RCC 7860 (cell line): Measurements from ENCODE around the gene OTUB2.
A peak's percentile ranks its signal among the peaks of the same experiment; 100 is the strongest.

Source experiments
- DNase-seq: peaks from one replicate; pipeline ENCODE4 v3.0.0-alpha.2; 2015; ENCODE audit warnings: low spot score
- FAIRE-seq: peaks from 2 replicates; lab custom pipeline; 2012; peaks lifted over from hg19 to GRCh38; lab: Jason Lieb, UNC

OTUB2 gene

DNA sequence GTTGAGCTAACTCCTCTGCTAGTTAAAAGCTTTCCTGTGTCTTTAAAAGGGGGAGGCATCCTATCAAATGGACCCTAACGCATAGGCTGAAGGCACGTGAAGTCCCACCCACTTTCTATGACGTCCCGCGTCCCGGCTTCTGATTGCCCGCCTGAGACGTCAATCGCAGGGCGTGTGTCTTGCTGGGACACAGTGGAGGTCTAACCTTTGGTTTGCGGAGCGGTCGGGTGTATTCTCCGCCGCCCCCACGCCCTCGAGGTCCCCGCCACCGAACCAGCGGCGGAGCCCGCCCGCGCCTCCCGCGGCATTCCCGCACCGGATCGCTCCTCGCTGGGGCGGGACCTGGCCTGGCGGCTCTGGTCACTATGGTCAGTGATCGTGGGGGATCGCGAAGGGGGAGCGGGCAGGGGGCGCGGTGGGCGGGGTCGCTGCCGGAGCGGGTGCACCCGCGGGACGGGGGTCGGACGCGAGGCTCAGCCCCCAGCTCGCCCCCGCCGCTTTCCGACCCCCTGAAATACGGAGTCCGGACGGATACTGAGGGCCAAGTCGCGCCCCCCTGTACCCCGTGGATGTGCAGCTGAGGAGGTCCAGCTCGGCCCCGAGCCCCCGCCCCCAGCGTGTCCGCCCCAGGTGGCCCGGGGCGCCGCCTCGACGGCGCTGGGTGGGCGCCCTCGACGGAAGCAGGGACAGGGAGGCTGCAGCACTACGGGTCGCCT is at the start of gene OTUB2:
Gene OTUB2 (plus strand): TSS at position 168 of the 716 bp plus-strand sequence. CDS start 198 bp downstream, at position 366.
- FAIRE-seq (peak; percentile 74), DNase-seq (peak; percentile 91)

DNA sequence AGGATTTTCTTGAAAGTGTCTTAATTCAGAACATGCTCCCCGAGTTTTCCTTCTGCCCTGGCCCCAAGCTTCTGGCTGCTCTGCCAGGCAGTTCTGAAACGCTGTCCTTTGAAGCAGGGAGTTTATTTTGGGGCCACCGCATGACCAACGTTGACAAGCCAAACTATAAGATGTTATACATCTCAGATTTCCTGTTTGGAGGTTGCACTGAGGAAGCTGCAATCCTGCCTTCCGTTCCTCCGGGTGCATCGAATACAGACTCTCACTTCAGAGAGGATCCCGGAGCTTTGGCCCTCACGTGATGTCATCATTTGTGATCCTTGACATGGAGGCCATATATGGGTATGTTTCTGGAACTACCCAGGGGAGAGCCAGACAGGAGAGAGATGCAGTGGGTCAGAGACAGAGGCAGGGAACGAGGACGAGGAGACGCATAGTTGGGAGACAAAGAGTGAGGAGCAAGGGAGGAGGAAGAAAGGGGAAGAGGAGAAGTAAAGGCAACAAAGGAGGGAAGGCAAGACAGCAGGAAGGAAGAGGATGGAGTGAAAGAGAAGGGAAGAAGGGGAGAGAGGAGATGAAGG is 49.6 kb upstream of the OTUB2 start, which contains the start of gene ASB2:
Gene ASB2 (minus strand): TSS at position 94 of the 581 bp plus-strand sequence. CDS start 12,031 bp downstream, outside the sequence.
- no peak for DNase-seq
- no peak for FAIRE-seq

- FAIRE-seq: no peak
Observed at GRCh38 chr14:93977171-93977570, 49.0 kb upstream of the OTUB2 start.

GRCh38 chr14:93977790-93978581 is 48.2 kb upstream of the OTUB2 start:
- FAIRE-seq (peak; percentile 89), DNase-seq (peak; percentile 70)

More at GRCh38 chr14:93977171-93977570, 49.0 kb upstream of the OTUB2 start:
- DNase-seq: no peak

GRCh38 chr14:93978735-93979134 is 47.4 kb upstream of the OTUB2 start:
- FAIRE-seq (no peak), DNase-seq (no peak)

- DNase-seq (no peak), FAIRE-seq (no peak)
Observed at GRCh38 chr14:93980456-93981201, 45.5 kb upstream of the OTUB2 start.

DNA sequence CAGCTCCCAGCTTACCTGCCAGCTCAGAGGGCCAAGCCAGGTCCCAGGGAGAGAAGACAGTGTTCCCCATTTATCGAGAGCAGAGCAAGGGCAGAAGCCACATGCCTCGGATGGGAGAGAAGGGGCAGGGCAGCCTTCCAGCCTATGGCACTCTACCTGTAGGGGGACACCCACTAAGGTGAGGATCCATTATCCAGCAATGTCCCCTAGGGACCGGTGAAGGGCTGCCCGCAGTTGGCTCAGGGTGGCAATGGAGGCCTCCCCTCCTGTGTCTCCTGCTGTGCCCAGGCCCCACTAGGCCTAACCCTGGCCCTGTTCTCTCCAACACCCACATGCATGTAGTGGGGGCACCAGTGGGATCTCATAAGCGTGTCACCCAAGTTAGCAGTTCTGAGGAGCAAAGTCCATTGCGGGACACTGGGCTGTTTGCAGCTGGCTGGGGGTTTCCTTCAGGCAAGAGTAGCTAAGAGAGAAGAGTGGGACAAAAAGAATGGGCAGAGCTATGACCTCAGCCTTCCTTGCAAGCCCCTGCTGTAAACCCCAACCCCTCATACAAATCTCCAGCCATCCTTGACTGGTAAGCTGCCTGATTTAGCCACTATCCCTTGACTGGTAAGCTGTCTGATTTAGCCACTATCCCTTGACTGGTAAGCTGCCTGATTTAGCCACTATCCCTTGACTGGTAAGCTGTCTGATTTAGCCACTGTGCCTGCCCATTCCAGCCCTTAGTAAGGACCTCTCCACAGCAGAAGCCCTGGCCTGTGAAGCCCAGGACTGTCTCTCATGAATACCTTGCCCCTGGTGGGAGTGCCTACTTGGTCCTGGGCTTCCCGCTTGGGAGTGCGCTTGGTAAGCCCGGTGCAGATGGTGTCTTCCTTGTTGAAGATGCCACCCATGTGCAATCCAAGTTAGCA is 44.6 kb upstream of the OTUB2 start:
- DNase-seq: no peak
- no peak for FAIRE-seq

- DNase-seq: no peak
- FAIRE-seq: no peak
Observed at GRCh38 chr14:93982230-93983007, 43.7 kb upstream of the OTUB2 start.

GRCh38 chr14:93984070-93984469 is 42.1 kb upstream of the OTUB2 start:
- FAIRE-seq: no peak
- peak; percentile 64 for DNase-seq

GRCh38 chr14:93984987-93985410 is 41.1 kb upstream of the OTUB2 start:
- DNase-seq: peak; percentile 33
- FAIRE-seq: no peak

- FAIRE-seq: no peak
- DNase-seq: no peak
Observed at GRCh38 chr14:93986955-93987354, 39.2 kb upstream of the OTUB2 start.

DNA sequence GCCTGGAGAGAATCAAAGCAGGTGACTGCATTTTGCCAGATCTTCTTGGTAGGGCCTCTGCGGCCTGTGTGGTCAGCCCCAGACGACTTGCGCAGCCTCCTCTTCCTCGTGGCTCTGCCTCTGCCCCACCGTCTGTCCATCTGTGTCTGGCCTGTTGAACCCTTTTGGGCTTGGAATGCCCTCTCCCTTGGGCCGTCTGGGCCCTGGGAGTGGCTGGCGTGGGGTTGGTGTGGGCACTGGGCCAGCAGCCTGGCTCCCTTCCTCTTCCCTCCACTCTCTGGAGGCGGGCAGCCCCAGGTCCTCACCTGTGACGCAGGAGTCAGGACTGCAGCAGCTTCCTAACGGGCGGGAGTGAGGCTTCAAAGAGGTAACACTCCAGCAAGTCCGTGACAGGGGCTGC is 38.8 kb upstream of the OTUB2 start:
- FAIRE-seq (no peak), DNase-seq (no peak)

GRCh38 chr14:93987815-93988476 is 38.2 kb upstream of the OTUB2 start:
- DNase-seq (no peak), FAIRE-seq (no peak)

DNA sequence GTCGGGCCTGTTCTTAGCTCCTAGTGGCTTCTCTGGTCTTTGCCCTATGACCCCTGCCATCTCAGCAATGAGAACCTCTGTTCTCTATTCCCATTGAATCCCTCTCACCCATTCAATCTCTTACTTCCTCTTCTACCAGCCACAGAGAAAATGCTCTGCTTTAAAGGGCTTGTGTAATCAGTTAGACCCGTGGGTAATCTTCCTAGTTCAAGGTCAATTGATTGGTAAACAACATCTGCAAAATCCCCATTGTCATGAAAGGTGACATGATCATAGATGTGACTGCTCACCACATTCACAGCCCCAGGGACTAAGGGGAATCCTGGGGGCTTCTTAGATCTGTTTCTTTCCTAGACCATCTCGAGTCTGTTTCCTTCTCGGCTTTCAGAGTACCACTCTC is 36.2 kb upstream of the OTUB2 start:
- no peak for FAIRE-seq
- DNase-seq: no peak

DNA sequence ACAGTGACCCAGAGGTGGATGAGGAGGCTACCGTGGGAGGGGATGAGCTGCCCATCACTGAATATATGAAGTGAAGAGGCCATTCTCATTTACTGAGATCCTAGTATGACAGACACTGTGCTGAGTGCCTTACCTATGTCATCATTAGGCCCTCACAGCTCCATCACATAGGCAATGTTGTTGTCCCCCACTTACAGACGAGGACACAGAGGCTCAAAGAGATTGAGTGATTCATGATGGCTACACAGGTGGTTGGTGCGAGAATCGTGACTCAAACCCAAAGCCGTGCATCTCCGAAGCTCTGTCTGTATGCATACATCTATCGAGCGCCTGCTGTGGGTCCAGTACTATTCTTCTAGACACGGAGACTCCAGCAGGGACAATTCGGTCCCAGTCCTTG is 34.9 kb upstream of the OTUB2 start:
- no peak for DNase-seq

DNA sequence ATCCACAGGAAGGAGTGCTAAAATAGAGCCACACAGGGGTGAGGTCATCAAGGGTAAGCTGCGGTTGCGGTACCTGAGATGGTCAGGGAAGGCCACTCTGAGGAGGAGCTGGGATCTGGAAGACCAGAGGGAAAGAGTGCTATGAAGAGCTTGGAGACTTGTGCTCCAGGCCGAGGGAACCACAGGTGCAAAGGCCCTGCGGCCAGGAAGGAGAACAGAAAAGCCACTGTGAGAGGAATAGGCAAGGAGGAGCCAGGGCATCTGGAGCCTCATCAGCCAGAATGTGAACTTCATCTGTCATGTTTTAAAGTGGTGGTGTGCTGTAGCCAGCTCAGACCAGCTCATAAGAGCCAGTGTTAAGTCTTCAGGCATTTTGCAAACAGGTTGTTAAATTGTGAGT is 34.5 kb upstream of the OTUB2 start:
- no peak for FAIRE-seq
- no peak for DNase-seq

More for the DNA sequence above, 34.9 kb upstream of the OTUB2 start:
- no peak for FAIRE-seq

- no peak for DNase-seq
- FAIRE-seq: no peak
Observed at GRCh38 chr14:93993382-93993781, 32.8 kb upstream of the OTUB2 start.

- FAIRE-seq (peak; percentile 83), DNase-seq (peak; percentile 82)
Observed at GRCh38 chr14:93994919-93995682, 31.0 kb upstream of the OTUB2 start.
